Upper lobe of right lung (tissue), 1 donor: ENCODE measurements around the gene MTHFS. TPM values are rescaled to one million over a fixed set of nuclear protein-coding genes. Genes with fewer than 3 reads are reported as not detected.

Experiments
- ATAC-seq: fragments of 200-7000 bp; cut with Tn5 transposase; one replicate; pipeline ENCODE4 v1.9.1; 2020; ENCODE audit warnings: mild to moderate bottlenecking, moderate library complexity
- DNase-seq: peaks from one replicate; pipeline ENCODE4 v3.0.0-alpha.2; 2020
- H3K27ac ChIP-seq: fragments of 200-600 bp; one replicate; pipeline ENCODE4 v1.8.0; 2022
- H3K27me3 ChIP-seq: fragments of 200-600 bp; one replicate; pipeline ENCODE4 v1.8.0; 2022; ENCODE audit warnings: mild to moderate bottlenecking
- H3K36me3 ChIP-seq: fragments of 200-600 bp; one replicate; pipeline ENCODE4 v1.8.0; 2022
- H3K4me1 ChIP-seq: fragments of 200-600 bp; one replicate; pipeline ENCODE4 v1.8.0; 2022
- H3K4me3 ChIP-seq: fragments of 200-600 bp; one replicate; pipeline ENCODE4 v1.8.0; 2022; ENCODE audit warnings: mild to moderate bottlenecking
- H3K9me3 ChIP-seq: fragments of 200-600 bp; one replicate; pipeline ENCODE4 v1.8.0; 2022
- intact Hi-C: fragments of 100-400 bp; cut with DNase I; formaldehyde crosslinking; loops from one replicate; pipeline ENCODE4 v1.11.0; 2022
- total RNA-seq: library from RNA; stranded (reverse); fragmentation: NEBNext Ultra II Directional; extraction: Animal tissue kit (Norgen Biotek cat#: 25700); gene quantifications from one replicate; pipeline ENCODE4 v1.2.1, GENCODE V29; 2021
- TF ChIP-seq, protein P1 (sequence below): fragments of 200-600 bp; IDR thresholded peaks from one replicate; pipeline ENCODE4 v1.8.0; 2022; ENCODE audit warnings: antibody characterized with exemption
- donor health status: DM: no; HTN: yes; CAD: no; lungs with severe emphysema.

MTHFS gene
- total RNA-seq, 1 donor from 2014 or later: 40.4 TPM

- peaks cover 24% of the 10 kb centered on the region for H3K36me3 ChIP-seq
- ATAC-seq: no peak
- no peaks in the 10 kb centered on the region for H3K4me1 ChIP-seq
- no peak overlapping the region for H3K27ac ChIP-seq
- H3K27me3 ChIP-seq: no peaks in the 10 kb centered on the region
- no peaks in the 10 kb centered on the region for H3K9me3 ChIP-seq
- intact Hi-C loops: no loop called here
- no peak for DNase-seq
- TF ChIP-seq, protein P1, sequence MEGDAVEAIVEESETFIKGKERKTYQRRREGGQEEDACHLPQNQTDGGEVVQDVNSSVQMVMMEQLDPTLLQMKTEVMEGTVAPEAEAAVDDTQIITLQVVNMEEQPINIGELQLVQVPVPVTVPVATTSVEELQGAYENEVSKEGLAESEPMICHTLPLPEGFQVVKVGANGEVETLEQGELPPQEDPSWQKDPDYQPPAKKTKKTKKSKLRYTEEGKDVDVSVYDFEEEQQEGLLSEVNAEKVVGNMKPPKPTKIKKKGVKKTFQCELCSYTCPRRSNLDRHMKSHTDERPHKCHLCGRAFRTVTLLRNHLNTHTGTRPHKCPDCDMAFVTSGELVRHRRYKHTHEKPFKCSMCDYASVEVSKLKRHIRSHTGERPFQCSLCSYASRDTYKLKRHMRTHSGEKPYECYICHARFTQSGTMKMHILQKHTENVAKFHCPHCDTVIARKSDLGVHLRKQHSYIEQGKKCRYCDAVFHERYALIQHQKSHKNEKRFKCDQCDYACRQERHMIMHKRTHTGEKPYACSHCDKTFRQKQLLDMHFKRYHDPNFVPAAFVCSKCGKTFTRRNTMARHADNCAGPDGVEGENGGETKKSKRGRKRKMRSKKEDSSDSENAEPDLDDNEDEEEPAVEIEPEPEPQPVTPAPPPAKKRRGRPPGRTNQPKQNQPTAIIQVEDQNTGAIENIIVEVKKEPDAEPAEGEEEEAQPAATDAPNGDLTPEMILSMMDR: no peak
- no peak overlapping the region for H3K4me3 ChIP-seq
These were observed 32.9 kb downstream of the MTHFS start for GRCh38 chr15:79863886-79864285.

DNA sequence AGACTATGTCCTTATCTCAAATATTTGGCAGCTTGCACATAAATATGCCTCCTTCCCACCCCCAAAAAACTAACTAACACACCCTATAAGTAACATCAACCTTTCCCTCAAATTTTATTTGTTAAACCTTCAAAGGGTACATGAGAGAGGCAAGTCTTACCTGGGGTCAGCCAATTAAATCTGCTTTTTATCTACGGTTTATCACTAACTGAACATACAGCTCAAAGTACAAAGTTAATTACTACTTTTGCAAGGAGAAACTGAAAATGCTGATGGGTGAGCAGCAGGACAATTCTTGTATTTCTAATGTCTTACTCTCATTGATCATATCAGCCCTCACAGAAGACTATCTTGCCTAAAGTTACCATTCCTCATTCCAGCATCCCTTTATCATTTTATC, 34.6 kb downstream of the MTHFS start:
- intact Hi-C loops: no loop called here
- peaks cover 16% of the 10 kb centered on the region for H3K36me3 ChIP-seq
- DNase-seq (no peak), ATAC-seq (no peak)
- no peak overlapping the region for H3K27ac ChIP-seq
- H3K4me3 ChIP-seq: no peak overlapping the region
- H3K9me3 ChIP-seq: no peaks in the 10 kb centered on the region
- H3K27me3 ChIP-seq: no peaks in the 10 kb centered on the region
- TF ChIP-seq, protein P1: no peak
- no peaks in the 10 kb centered on the region for H3K4me1 ChIP-seq

DNA sequence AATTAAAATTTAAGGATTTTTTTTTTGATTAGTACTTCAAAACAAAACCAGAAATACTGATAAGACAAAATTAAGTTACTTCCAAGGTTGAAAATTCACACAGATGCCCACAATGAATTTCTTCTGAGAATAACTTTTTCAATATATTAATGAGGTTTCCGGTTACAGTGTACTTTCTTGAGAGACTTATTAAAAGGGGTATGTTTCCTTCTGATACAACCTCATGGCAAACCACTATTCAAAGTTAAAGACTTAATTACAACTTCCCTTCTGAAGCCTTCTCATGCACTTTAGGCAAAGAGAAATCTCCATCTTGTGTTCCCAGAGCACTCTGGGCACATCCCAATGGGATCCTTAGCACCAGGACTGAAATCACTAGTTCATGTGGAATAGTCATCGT, 36.2 kb downstream of the MTHFS start:
- intact Hi-C loops: no loop called here
- no peaks in the 10 kb centered on the region for H3K9me3 ChIP-seq
- TF ChIP-seq, protein P1: no peak

DNA sequence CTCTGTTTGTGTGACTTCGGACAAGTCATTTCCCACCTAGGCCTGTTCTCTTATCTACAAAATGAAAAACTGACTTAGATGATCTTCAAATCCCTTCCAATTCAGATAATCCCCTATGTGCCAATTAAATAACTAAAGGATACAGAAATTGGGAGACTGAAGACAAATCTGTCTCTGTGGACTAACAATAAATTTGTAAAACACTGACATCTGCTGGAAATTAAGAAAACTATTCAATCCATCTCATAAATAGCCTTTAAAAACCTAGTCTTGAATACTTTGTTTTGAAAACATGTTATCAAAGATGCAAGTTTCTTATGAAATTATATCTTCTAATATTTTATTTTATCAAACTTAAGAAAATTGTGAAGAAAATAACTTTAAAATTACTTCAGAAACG, 38.3 kb downstream of the MTHFS start:
- Histone ChIP-seq H3K27me3 (no peaks in the 10 kb centered on the region), H3K9me3 (no peaks in the 10 kb centered on the region), H3K4me1 (no peaks in the 10 kb centered on the region), H3K36me3 (peaks cover 4% of the 10 kb centered on the region), H3K4me3 (no peak overlapping the region), H3K27ac (no peak overlapping the region)
- intact Hi-C loops: loop anchor here (10.0 kb wide), 1 partner anchor 474 kb away; no protein-coding TSS in a partner anchor
- no peak for ATAC-seq
- TF ChIP-seq, protein P1: no peak
- no peak for DNase-seq

More for the DNA sequence above, 36.2 kb downstream of the MTHFS start:
- Histone ChIP-seq H3K27me3 (no peaks in the 10 kb centered on the region), H3K36me3 (peaks cover 13% of the 10 kb centered on the region), H3K4me3 (no peak overlapping the region), H3K4me1 (no peaks in the 10 kb centered on the region), H3K27ac (no peak overlapping the region)
- ATAC-seq: no peak
- no peak for DNase-seq

GRCh38 chr15:79853492-79854328, 43.1 kb downstream of the MTHFS start:
- no peaks in the 10 kb centered on the region for H3K27me3 ChIP-seq
- intact Hi-C loops: loop anchor here (10.0 kb wide), 1 partner anchor 469 kb away; no protein-coding TSS in a partner anchor
- TF ChIP-seq, protein P1: peak; percentile 95
- H3K27ac ChIP-seq: no peak overlapping the region
- DNase-seq: no peak
- no peak overlapping the region for H3K4me3 ChIP-seq
- ATAC-seq: peak; percentile 98
- H3K9me3 ChIP-seq: no peaks in the 10 kb centered on the region
- no peaks in the 10 kb centered on the region for H3K36me3 ChIP-seq
- no peaks in the 10 kb centered on the region for H3K4me1 ChIP-seq
